Superior temporal gyrus (tissue), 1 donor: ENCODE measurements around the gene SPATS2L.

Source experiments
- DNase-seq: peaks from one replicate; pipeline ENCODE4 v3.0.0-alpha.2; 2016; ENCODE audit errors: extremely low spot score

Gene SPATS2L

GRCh38 chr2:200443916-200444315, 137.4 kb downstream of the SPATS2L start:
- DNase-seq, result no peak

GRCh38 chr2:200444530-200444929, 138.0 kb downstream of the SPATS2L start:
- DNase-seq, result no peak

DNA sequence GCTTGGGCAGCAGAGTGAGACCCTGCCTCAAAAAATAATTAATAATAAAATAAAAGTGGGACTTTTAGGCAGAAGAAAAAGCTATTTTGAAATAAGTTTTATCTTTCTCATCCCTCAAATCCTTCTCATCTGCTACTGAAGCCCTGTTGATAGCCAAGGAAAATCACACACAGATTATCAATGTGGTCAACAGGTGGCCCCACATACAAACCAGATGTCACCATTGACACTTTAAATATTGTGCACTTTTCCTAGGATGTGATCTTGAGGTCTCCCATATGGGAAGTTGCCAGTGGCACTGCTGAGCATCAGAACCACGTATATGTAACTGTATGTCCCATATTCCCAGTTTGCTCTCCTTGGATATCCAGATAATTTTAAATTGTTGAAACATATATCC, 138.8 kb downstream of the SPATS2L start:
- no peak for DNase-seq

- DNase-seq, result no peak
These were observed 140.1 kb downstream of the SPATS2L start for GRCh38 chr2:200446612-200447011.

DNA sequence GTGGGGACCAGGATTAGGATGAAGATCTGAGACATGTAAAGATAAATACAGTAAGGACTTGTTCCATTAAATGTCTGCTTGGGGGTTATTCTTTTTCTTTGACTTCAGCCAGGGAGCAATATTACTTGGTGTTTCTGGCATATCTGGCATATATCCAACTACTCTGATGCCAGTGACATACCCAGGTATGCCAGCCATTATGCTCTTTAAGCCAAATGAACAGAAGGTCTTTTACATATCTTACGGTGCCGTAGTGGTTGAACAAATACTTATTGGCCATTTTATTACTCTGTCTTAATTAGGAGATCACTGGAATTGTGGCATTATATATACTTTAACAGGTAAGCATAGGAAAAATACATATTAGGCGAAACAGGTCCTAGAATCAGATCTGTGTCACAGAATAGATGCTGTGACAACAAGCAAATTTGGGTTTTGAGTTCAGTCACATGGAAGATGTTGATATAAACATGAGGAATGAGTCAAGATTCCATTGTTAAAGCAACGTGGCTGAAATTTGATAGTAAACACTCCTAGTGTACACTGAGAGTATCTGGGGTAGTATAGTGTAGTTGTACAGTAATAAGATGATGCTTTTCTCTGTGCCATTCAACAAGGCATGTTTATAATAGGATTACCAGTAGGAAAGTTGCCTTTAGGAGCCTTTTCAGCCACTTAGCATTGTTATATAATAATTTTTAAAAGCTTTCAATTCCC, 140.8 kb downstream of the SPATS2L start:
- DNase-seq, result no peak

GRCh38 chr2:200448455-200448854, 142.0 kb downstream of the SPATS2L start:
- no peak for DNase-seq

DNA sequence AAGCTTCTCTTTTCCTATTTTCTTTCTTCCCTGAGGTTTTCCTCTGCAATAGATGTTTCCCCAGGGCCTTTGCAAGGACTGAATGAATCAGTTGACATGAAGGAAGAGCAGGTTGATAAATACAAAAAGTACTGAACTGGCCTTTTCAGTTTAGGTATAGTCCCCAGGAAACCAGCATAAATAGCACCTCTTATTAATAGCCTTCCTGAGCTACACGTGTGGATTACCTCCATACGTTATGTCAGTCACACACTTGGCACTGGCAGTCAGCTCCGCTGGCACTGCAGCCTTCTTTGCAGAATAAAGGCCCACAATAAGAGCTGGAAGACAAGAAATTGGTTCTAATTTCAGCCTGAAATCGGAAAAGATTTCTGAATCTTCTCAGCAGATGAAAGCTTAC, 142.7 kb downstream of the SPATS2L start:
- no peak for DNase-seq

DNA sequence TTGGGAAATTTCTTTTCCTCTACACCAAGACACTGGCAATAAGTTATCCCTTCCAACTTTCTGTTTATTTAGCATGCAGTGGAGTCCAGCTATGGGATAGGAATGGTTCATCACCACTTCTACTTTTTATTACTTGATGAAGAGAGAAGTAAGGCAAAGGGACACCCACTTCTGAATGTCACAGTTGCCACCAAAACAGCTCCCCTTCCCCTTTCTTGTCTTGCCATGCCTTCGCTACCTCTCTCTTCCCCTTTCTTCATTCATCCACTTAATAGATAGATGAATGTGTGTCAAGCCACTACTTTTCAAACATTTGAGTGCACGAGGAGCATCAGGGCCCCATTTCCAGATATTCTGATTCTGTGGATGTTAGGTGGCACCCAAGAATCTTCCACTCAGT, 143.8 kb downstream of the SPATS2L start:
- no peak for DNase-seq

GRCh38 chr2:200451511-200451910, 145.0 kb downstream of the SPATS2L start:
- DNase-seq, result no peak

- DNase-seq, result no peak
These were observed 145.9 kb downstream of the SPATS2L start for GRCh38 chr2:200452377-200452776.

- DNase-seq, result no peak
These were observed 146.8 kb downstream of the SPATS2L start for GRCh38 chr2:200453142-200453852.

GRCh38 chr2:200453853-200454534, 147.5 kb downstream of the SPATS2L start:
- DNase-seq, result no peak

DNA sequence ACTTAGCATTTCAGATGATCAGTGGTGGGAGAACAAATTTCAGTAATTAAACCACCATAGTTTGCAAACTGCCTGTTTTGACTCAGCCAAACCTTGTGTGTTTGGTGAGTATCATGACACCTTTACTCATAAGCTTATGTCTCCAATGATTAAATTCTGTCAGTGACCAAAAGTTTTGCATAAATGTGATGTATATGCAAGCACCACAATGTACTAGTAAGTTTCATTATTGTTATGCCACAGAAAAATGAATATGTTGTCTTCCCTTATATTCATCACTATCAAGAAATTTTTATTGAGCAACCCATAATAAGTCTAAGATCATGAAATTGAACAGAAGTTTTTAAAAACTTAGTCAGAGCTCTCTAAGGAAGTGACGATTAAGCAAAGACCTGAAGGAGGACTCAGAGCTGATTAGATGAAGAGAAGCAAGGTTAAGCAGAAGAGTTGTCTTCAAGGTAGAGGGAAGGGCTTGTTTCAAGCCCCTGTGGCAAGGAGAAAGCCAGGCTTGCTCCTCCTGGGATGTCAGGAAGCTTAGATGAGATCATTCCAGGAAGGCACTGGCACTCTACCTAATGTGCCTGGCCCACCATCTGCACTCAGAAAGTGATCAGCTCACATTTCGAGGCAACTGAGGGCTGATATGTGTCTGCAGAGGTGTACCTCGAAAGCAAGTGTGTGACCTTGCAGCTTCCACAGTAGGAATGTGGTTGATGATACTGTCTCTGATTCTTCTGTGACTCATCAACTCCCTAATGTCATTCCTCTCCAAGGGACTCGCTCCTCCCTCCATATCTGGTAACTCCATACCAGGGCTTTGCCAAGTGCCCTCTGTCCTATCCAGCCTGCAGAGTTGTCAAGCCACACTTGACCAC, 148.7 kb downstream of the SPATS2L start:
- no peak for DNase-seq

DNA sequence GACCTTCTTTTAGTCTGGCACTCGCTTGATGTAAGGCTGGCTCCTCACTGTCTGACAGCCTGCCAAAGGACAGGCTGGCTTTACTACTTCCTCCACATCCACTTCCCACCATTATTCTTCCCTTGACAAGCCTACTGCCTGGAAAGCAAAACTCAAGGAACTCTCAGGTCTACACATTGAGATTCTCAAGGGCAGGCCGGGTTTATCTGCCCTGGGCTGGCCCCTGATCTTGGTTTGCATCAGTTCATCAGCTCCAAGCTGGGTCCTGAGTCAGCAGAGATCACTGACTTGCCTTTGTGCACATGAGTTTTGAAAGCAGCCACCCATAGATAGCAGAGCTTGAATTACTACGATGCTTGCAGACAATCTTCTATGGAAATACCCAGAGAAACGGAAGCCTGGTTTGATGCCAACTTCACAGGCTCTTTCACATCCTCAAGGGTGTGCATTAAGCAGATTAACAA, 149.5 kb downstream of the SPATS2L start:
- peak; percentile 64 for DNase-seq

DNA sequence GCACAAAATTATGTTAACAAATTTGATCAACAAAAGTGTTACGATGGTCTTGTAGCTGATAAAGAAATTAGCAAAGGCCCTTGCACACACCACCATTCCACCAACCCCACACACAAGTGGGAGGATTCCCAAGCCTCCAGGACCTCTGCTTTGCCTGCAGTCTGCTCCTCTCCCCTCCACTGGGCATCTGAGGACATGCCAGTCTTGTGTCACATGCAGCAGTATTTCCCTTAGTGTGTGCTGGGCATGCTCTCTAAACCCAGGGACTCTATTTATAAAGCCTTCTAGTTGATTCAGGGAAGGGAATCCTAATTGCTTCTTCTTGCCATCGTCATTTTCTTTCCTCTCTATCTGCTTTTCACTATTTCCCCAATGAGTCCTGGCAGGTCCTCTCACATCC, 150.1 kb downstream of the SPATS2L start:
- DNase-seq, result no peak

DNA sequence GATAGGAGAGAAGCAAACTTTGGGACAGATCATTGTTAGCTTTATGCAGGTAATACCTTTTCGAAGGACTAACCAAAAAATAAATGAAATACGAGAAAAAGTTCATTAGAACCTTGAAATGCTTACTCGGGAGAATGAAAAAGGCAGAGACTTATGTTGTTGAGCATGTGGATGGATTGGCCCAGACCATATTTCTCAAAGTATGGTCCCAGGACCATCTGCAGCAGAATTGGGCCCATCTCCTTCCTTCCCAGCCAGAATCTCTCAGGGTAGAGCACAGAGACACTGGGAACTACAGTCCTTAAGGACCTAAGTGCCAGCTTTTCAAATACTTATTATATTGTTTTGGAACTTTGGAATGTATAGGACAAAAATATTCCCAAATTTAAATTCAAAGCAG, 152.6 kb downstream of the SPATS2L start:
- no peak for DNase-seq

- DNase-seq, result no peak
These were observed 155.6 kb downstream of the SPATS2L start for GRCh38 chr2:200461846-200462710.

DNA sequence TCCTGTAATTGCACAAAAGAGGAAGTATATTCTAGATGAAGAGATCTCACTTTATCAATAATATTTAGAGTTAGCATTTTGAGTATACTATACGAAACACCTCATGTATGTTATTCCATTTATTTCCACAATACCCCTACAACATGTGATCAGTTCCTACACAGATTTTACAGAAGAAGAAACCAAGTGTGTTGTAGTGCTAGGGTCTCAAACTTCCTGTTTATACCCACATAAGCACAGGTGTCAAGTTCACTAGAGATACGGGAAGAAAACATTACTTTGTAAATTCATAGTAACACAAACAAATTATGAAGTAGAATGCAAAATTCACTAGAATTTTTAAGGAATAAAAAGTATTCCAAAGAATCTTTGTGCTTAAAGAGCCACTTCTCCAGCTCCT, 157.0 kb downstream of the SPATS2L start:
- DNase-seq, result no peak

DNA sequence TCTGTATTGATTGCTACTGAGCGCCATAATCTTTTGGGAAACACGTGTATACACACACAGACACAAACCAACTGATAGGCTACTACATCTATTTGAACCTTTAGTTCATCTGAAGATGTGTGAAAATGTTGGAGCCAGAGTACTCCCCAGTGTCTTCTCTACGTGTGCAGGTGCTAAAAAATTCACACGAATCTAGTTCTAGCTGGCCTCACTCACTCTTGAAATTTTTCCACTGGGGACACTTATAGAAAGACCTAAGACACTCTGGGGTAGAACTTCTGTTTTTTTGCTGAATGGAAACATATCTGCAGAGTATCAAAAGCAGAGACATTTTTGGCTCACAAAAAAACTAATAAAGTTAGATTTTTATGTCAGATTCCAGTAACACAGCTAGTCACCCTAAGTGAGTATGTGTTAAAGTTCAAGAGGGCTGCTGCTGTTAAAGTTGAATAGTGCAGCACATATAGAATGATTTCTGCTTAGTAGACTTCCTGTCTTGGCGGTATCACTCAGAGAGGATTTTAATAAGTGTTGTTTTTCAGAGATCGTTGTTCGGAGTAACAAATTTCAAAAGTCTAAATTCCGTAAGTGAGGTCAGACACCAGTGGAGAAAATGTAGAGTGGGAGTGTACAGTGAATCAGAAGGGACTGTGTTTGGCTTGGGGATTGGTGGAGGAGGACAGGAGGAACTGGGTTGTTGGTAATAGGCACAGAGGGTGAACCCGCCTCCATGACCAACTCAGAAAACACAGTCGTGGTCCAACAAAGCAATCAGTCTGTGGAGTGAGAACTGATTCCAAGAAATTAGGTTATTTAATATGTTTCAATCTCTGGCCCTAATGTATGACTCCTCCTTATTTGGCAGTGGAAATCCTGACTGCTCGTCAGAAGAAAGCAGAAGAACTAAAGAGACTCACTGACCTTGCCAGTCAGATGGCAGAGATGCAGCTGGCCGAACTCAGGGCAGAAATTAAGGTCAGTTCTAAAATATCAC, 160.2 kb downstream of the SPATS2L start:
- no peak for DNase-seq
